Activated naive CD8-positive, alpha-beta T cell treated with anti-CD3 and anti-CD28 coated beads, Interleukin-2, amount 10 ng/mL, durations not matched to agents 7 days and 5 days (primary cell): ENCODE results near the gene SULT1A1. TPM values are rescaled to one million over a fixed set of nuclear protein-coding genes. Genes with fewer than 3 reads are reported as not detected.

Source experiments
- ATAC-seq: fragments of 150-1000 bp; cut with Tn5 transposase; one replicate; pipeline ENCODE4 v1.10.0; 2021; ENCODE audit warnings: low read depth, moderate library complexity
- POLR2A ChIA-PET: fragments of 350-600 bp; sonication (Branson Sonifier 250); formaldehyde crosslinking; loops from one replicate; lab custom pipeline; 2021; ENCODE audit warnings: antibody characterized with exemption; lab: Charles Lee
- DNase-seq: peaks from one replicate; pipeline ENCODE4 v3.0.0; 2021
- H3K27ac Mint-ChIP-seq: one replicate; pipeline ENCODE4 v1.8.0; 2022; ENCODE audit warnings: mild to moderate bottlenecking, mixed read lengths
- H3K27me3 Mint-ChIP-seq: one replicate; pipeline ENCODE4 v1.8.0; 2022; ENCODE audit warnings: mild to moderate bottlenecking, moderate library complexity, mixed read lengths
- H3K36me3 Mint-ChIP-seq: one replicate; pipeline ENCODE4 v1.8.0; 2021; ENCODE audit warnings: mild to moderate bottlenecking, mixed read lengths
- H3K4me1 Mint-ChIP-seq: one replicate; pipeline ENCODE4 v1.8.0; 2021; ENCODE audit warnings: mixed read lengths
- H3K4me3 Mint-ChIP-seq: one replicate; pipeline ENCODE4 v1.8.0; 2022; ENCODE audit warnings: mild to moderate bottlenecking, moderate library complexity, mixed read lengths
- H3K9me3 Mint-ChIP-seq: one replicate; pipeline ENCODE4 v1.8.0; 2021; ENCODE audit warnings: mixed read lengths
- total RNA-seq, 2 experiments: library from RNA; stranded (reverse); gene quantifications; one replicate each; pipeline ENCODE4 v1.2.3, GENCODE V29; 2021

SULT1A1 gene
- total RNA-seq, 2 experiments from 2014 or later = 16.3 to 17.5 TPM

GRCh38 chr16:28591355-28591754 is 18.5 kb downstream of the SULT1A1 start:
- no peaks in the 10 kb centered on the region for H3K9me3 Mint-ChIP-seq
- POLR2A ChIA-PET = no interaction called here
- no peak overlapping the region for H3K27ac Mint-ChIP-seq
- H3K4me3 Mint-ChIP-seq = no peak overlapping the region
- DNase-seq (no peak), ATAC-seq (no peak)
- H3K4me1 Mint-ChIP-seq = peaks cover 8% of the 10 kb centered on the region
- H3K27me3 Mint-ChIP-seq = no peaks in the 10 kb centered on the region
- H3K36me3 Mint-ChIP-seq = peaks cover 8% of the 10 kb centered on the region

- H3K36me3 Mint-ChIP-seq = peaks cover 8% of the 10 kb centered on the region
- H3K27ac Mint-ChIP-seq = no peak overlapping the region
- no peak for DNase-seq
These were observed 19.2 kb downstream of the SULT1A1 start for GRCh38 chr16:28590384-28591340.

GRCh38 chr16:28589930-28590329 is 19.9 kb downstream of the SULT1A1 start:
- peaks cover 8% of the 10 kb centered on the region for H3K36me3 Mint-ChIP-seq
- H3K27ac Mint-ChIP-seq = no peak overlapping the region
- ATAC-seq = no peak
- H3K27me3 Mint-ChIP-seq = no peaks in the 10 kb centered on the region
- POLR2A ChIA-PET = no interaction called here
- no peaks in the 10 kb centered on the region for H3K9me3 Mint-ChIP-seq
- no peak for DNase-seq
- H3K4me1 Mint-ChIP-seq = peaks cover 8% of the 10 kb centered on the region
- no peak overlapping the region for H3K4me3 Mint-ChIP-seq

More at GRCh38 chr16:28590384-28591340, 19.2 kb downstream of the SULT1A1 start:
- peaks cover 8% of the 10 kb centered on the region for H3K4me1 Mint-ChIP-seq
- H3K9me3 Mint-ChIP-seq = no peaks in the 10 kb centered on the region
- ATAC-seq = no peak
- POLR2A ChIA-PET = no interaction called here
- H3K4me3 Mint-ChIP-seq = no peak overlapping the region
- H3K27me3 Mint-ChIP-seq = no peaks in the 10 kb centered on the region

GRCh38 chr16:28589069-28589468 is 20.8 kb downstream of the SULT1A1 start:
- POLR2A ChIA-PET = no interaction called here
- Mint-ChIP-seq H3K36me3 (peaks cover 10% of the 10 kb centered on the region), H3K4me1 (peaks cover 8% of the 10 kb centered on the region), H3K27ac (no peak overlapping the region), H3K4me3 (no peak overlapping the region), H3K27me3 (no peaks in the 10 kb centered on the region), H3K9me3 (no peaks in the 10 kb centered on the region)
- ATAC-seq (no peak), DNase-seq (no peak)

- no peaks in the 10 kb centered on the region for H3K4me1 Mint-ChIP-seq
- no peaks in the 10 kb centered on the region for H3K9me3 Mint-ChIP-seq
- ATAC-seq (no peak), DNase-seq (no peak)
- no peak overlapping the region for H3K4me3 Mint-ChIP-seq
- H3K27me3 Mint-ChIP-seq = no peaks in the 10 kb centered on the region
- no peak overlapping the region for H3K27ac Mint-ChIP-seq
- H3K36me3 Mint-ChIP-seq = peaks cover 17% of the 10 kb centered on the region
- POLR2A ChIA-PET = no interaction called here
These were observed 22.5 kb downstream of the SULT1A1 start for GRCh38 chr16:28587386-28587785.

- ATAC-seq = no peak
- Mint-ChIP-seq H3K27ac (no peak overlapping the region), H3K36me3 (peaks cover 22% of the 10 kb centered on the region)
These were observed 23.4 kb downstream of the SULT1A1 start for GRCh38 chr16:28586466-28586865.

GRCh38 chr16:28585674-28586073 is 24.2 kb downstream of the SULT1A1 start:
- H3K4me3 Mint-ChIP-seq = no peak overlapping the region
- H3K27me3 Mint-ChIP-seq = no peaks in the 10 kb centered on the region
- no peak for ATAC-seq
- POLR2A ChIA-PET = no interaction called here
- no peaks in the 10 kb centered on the region for H3K9me3 Mint-ChIP-seq
- H3K27ac Mint-ChIP-seq = no peak overlapping the region
- H3K36me3 Mint-ChIP-seq = peaks cover 22% of the 10 kb centered on the region
- no peak for DNase-seq
- no peaks in the 10 kb centered on the region for H3K4me1 Mint-ChIP-seq

More at GRCh38 chr16:28586466-28586865, 23.4 kb downstream of the SULT1A1 start:
- H3K27me3 Mint-ChIP-seq = no peaks in the 10 kb centered on the region
- POLR2A ChIA-PET = no interaction called here
- H3K4me1 Mint-ChIP-seq = no peaks in the 10 kb centered on the region
- no peak overlapping the region for H3K4me3 Mint-ChIP-seq
- DNase-seq = no peak
- H3K9me3 Mint-ChIP-seq = no peaks in the 10 kb centered on the region

GRCh38 chr16:28580726-28581315 is 29.0 kb downstream of the SULT1A1 start:
- Mint-ChIP-seq H3K27ac (no peak overlapping the region), H3K4me1 (peaks cover 2% of the 10 kb centered on the region), H3K27me3 (no peaks in the 10 kb centered on the region), H3K9me3 (no peaks in the 10 kb centered on the region), H3K36me3 (peaks cover 20% of the 10 kb centered on the region), H3K4me3 (no peak overlapping the region)
- ATAC-seq (no peak), DNase-seq (no peak)
- POLR2A ChIA-PET = interaction anchor here (0.7 kb wide), 1 partner anchor 51 kb away, joined by 4 read pairs; no protein-coding TSS in a partner anchor

GRCh38 chr16:28575446-28576109 is 34.3 kb downstream of the SULT1A1 start:
- H3K27ac Mint-ChIP-seq = no peak overlapping the region
- no peaks in the 10 kb centered on the region for H3K27me3 Mint-ChIP-seq
- POLR2A ChIA-PET = interaction anchor here (1.1 kb wide), 1 partner anchor 11 kb away, joined by 3 read pairs; no protein-coding TSS in a partner anchor
- no peak for ATAC-seq
- DNase-seq = no peak
- no peak overlapping the region for H3K4me3 Mint-ChIP-seq
- H3K4me1 Mint-ChIP-seq = peaks cover 2% of the 10 kb centered on the region
- peaks cover 3% of the 10 kb centered on the region for H3K36me3 Mint-ChIP-seq
- H3K9me3 Mint-ChIP-seq = no peaks in the 10 kb centered on the region

GRCh38 chr16:28574925-28575324 is 34.9 kb downstream of the SULT1A1 start:
- POLR2A ChIA-PET = interaction anchor here (1.1 kb wide), 1 partner anchor 10 kb away, joined by 3 read pairs; no protein-coding TSS in a partner anchor
- no peak for DNase-seq

GRCh38 chr16:28573738-28574718 is 35.8 kb downstream of the SULT1A1 start:
- ATAC-seq = no peak
- H3K27ac Mint-ChIP-seq = no peak overlapping the region
- no peak overlapping the region for H3K4me3 Mint-ChIP-seq
- H3K36me3 Mint-ChIP-seq = peaks cover 3% of the 10 kb centered on the region
- DNase-seq = no peak
- no peaks in the 10 kb centered on the region for H3K27me3 Mint-ChIP-seq
- H3K4me1 Mint-ChIP-seq = peaks cover 2% of the 10 kb centered on the region
- H3K9me3 Mint-ChIP-seq = no peaks in the 10 kb centered on the region
- POLR2A ChIA-PET = interaction anchor here (0.6 to 1.1 kb wide), 2 partner anchors 9 to 576 kb away, joined by 3 to 4 read pairs; no protein-coding TSS in a partner anchor

More at GRCh38 chr16:28574925-28575324, 34.9 kb downstream of the SULT1A1 start:
- Mint-ChIP-seq H3K36me3 (peaks cover 3% of the 10 kb centered on the region), H3K27ac (no peak overlapping the region), H3K4me1 (peaks cover 2% of the 10 kb centered on the region), H3K9me3 (no peaks in the 10 kb centered on the region), H3K4me3 (no peak overlapping the region), H3K27me3 (no peaks in the 10 kb centered on the region)
- ATAC-seq = no peak
